Mesothelial cell of epicardium (in vitro differentiated cells): Measurements from ENCODE around the gene THRB. TPM values are rescaled to one million over a fixed set of nuclear protein-coding genes. Genes with fewer than 3 reads are reported as not detected.

Experiments
- DNase-seq, 2 experiments: peaks; one replicate each; pipeline ENCODE4 v3.0.0; 2021; ENCODE audit warnings: low spot score in 2 of 2; ENCODE audit not compliant: unreplicated experiment in 2 of 2
- H3K27ac Mint-ChIP-seq: 2 replicates; pipeline ENCODE4 v1.8.0; 2021; ENCODE audit warnings: mixed read lengths
- H3K27me3 Mint-ChIP-seq: 2 replicates; pipeline ENCODE4 v1.8.0; 2021; ENCODE audit warnings: low read depth, mixed read lengths
- H3K36me3 Mint-ChIP-seq: 2 replicates; pipeline ENCODE4 v1.8.0; 2021; ENCODE audit warnings: mixed read lengths
- H3K4me1 Mint-ChIP-seq: 2 replicates; pipeline ENCODE4 v1.8.0; 2021; ENCODE audit warnings: mixed read lengths
- H3K4me3 Mint-ChIP-seq: 2 replicates; pipeline ENCODE4 v1.8.0; 2021; ENCODE audit warnings: mild to moderate bottlenecking, moderate library complexity, mixed read lengths
- H3K9me3 Mint-ChIP-seq: 2 replicates; pipeline ENCODE4 v1.8.0; 2021; ENCODE audit warnings: mixed read lengths
- CTCF ChIP-seq: fragments of 200-600 bp; sonication (generic); IDR thresholded peaks from one replicate; pipeline ENCODE4 v1.5.0; 2021; ENCODE audit warnings: antibody characterized with exemption; ENCODE audit not compliant: unreplicated experiment
- total RNA-seq: library from RNA; stranded (reverse); gene quantifications from 3 replicates; pipeline ENCODE4 v1.2.1, GENCODE V29; 2021

THRB gene
- total RNA-seq, 1 donor from 2014 or later = 3.4 TPM

GRCh38 chr3:24340161-24340560 is 154.5 kb downstream of the THRB start:
- DNase-seq = no peak
- Mint-ChIP-seq H3K9me3 (no peaks in the 10 kb centered on the region), H3K27me3 (no peaks in the 10 kb centered on the region), H3K36me3 (no peaks in the 10 kb centered on the region), H3K27ac (no peak overlapping the region), H3K4me3 (no peak overlapping the region), H3K4me1 (peaks cover 4% of the 10 kb centered on the region)
- TF ChIP-seq CTCF = no peak

- no peaks in the 10 kb centered on the region for H3K9me3 Mint-ChIP-seq
- no peaks in the 10 kb centered on the region for H3K27me3 Mint-ChIP-seq
- H3K4me3 Mint-ChIP-seq = no peak overlapping the region
- no peaks in the 10 kb centered on the region for H3K36me3 Mint-ChIP-seq
- peaks cover 4% of the 10 kb centered on the region for H3K4me1 Mint-ChIP-seq
- no peak overlapping the region for H3K27ac Mint-ChIP-seq
- TF ChIP-seq CTCF = no peak
- DNase-seq = no peak
Measured at GRCh38 chr3:24339266-24339825, 155.3 kb downstream of the THRB start.

GRCh38 chr3:24338409-24339130 is 156.1 kb downstream of the THRB start:
- Mint-ChIP-seq H3K9me3 (no peaks in the 10 kb centered on the region), H3K4me3 (no peak overlapping the region), H3K27me3 (no peaks in the 10 kb centered on the region), H3K4me1 (peaks cover 4% of the 10 kb centered on the region), H3K36me3 (no peaks in the 10 kb centered on the region), H3K27ac (no peak overlapping the region)
- DNase-seq = no peak
- no peak for TF ChIP-seq CTCF

GRCh38 chr3:24336101-24336500 is 158.5 kb downstream of the THRB start:
- Mint-ChIP-seq H3K27ac (no peak overlapping the region), H3K36me3 (no peaks in the 10 kb centered on the region), H3K4me1 (peaks cover 4% of the 10 kb centered on the region), H3K27me3 (no peaks in the 10 kb centered on the region), H3K4me3 (no peak overlapping the region), H3K9me3 (no peaks in the 10 kb centered on the region)
- TF ChIP-seq CTCF = no peak
- no peak for DNase-seq

- H3K4me1 Mint-ChIP-seq = no peaks in the 10 kb centered on the region
- no peaks in the 10 kb centered on the region for H3K9me3 Mint-ChIP-seq
- no peak for DNase-seq
- no peak for TF ChIP-seq CTCF
- H3K36me3 Mint-ChIP-seq = no peaks in the 10 kb centered on the region
- H3K27me3 Mint-ChIP-seq = no peaks in the 10 kb centered on the region
- H3K4me3 Mint-ChIP-seq = no peak overlapping the region
- H3K27ac Mint-ChIP-seq = no peak overlapping the region
Measured at GRCh38 chr3:24332092-24332491, 162.6 kb downstream of the THRB start.
